Ascending aorta (tissue), 2 donors: ENCODE data around the gene KRR1. TPM values are rescaled to one million over a fixed set of nuclear protein-coding genes. Genes with fewer than 3 reads are reported as not detected.

Experiments
- DNase-seq, 2 donors: peaks; one replicate each; pipeline ENCODE4 v3.0.0-alpha.2; 2019; ENCODE audit warnings: low spot score in 2 of 2
- H3K27ac ChIP-seq, 2 donors: fragments of 200-600 bp; sonication (generic); one replicate each; pipeline ENCODE4 v1.5.1; 2016 to 2017; ENCODE audit warnings: mild to moderate bottlenecking in 1 of 2
- H3K27me3 ChIP-seq: fragments of 200-600 bp; sonication (generic); one replicate; pipeline ENCODE4 v1.5.1; 2017
- H3K36me3 ChIP-seq, 2 donors: fragments of 200-600 bp; sonication (generic); one replicate each; pipeline ENCODE4 v1.5.1; 2016
- H3K4me1 ChIP-seq, 2 donors: fragments of 200-600 bp; sonication (generic); one replicate each; pipeline ENCODE4 v1.5.1; 2016 to 2017; ENCODE audit warnings: mild to moderate bottlenecking in 1 of 2
- H3K4me3 ChIP-seq, 2 donors: fragments of 200-600 bp; sonication (generic); one replicate each; pipeline ENCODE4 v1.5.1; 2016 to 2017; ENCODE audit warnings: mild to moderate bottlenecking in 1 of 2
- H3K9me3 ChIP-seq, 2 donors: fragments of 200-600 bp; sonication (generic); one replicate each; pipeline ENCODE4 v1.5.1; 2016
- CTCF ChIP-seq, 3 experiments: fragments of 200-600 bp in 2 of 3; fragments of 450-650 bp in 1 of 3; sonication (generic) in 2 of 3; IDR thresholded peaks; one replicate each; pipeline ENCODE4 v1.5.1; 2016 to 2019; ENCODE audit warnings: antibody characterized with exemption in 3 of 3, mild to moderate bottlenecking in 1 of 3, moderate library complexity in 1 of 3
- intact Hi-C: fragments of 100-400 bp; cut with DNase I; formaldehyde crosslinking; loops from one replicate; pipeline ENCODE4 v1.15.1; 2023
- total RNA-seq: library from RNA; depleted of rRNA; stranded (reverse); fragments of >200 nt; gene quantifications from one replicate; pipeline ENCODE4 v1.1.0, GENCODE V29; 2016

Gene KRR1
- total RNA-seq, 1 donor from 2014 or later = 23.9 TPM

GRCh38 chr12:75477137-75477536 lies 34.3 kb downstream of the KRR1 start:
- intact Hi-C loops = no loop called here
- no peak for TF ChIP-seq CTCF (IDR thresholded peaks at IDR 0.05)
- H3K4me3 ChIP-seq = no peak overlapping the region
- H3K27me3 ChIP-seq = no peaks in the 10 kb centered on the region
- no peak overlapping the region for H3K27ac ChIP-seq
- no peaks in the 10 kb centered on the region for H3K9me3 ChIP-seq
- H3K36me3 ChIP-seq = no peaks in the 10 kb centered on the region
- peaks cover 0 to 5% of the 10 kb centered on the region in 2 donors for H3K4me1 ChIP-seq
- DNase-seq = no peak

- Histone ChIP-seq H3K4me3 (no peak overlapping the region), H3K9me3 (no peaks in the 10 kb centered on the region), H3K27me3 (no peaks in the 10 kb centered on the region), H3K4me1 (peaks cover 0 to 5% of the 10 kb centered on the region in 2 donors), H3K27ac (no peak overlapping the region), H3K36me3 (no peaks in the 10 kb centered on the region)
- no peak for DNase-seq
- intact Hi-C loops = no loop called here
- TF ChIP-seq CTCF (IDR thresholded peaks at IDR 0.05) = no peak
These were observed 35.3 kb downstream of the KRR1 start for GRCh38 chr12:75476071-75476470.

- H3K4me1 ChIP-seq = no peaks in the 10 kb centered on the region
- H3K9me3 ChIP-seq = no peaks in the 10 kb centered on the region
- no peaks in the 10 kb centered on the region for H3K27me3 ChIP-seq
- intact Hi-C loops = no loop called here
- no peak overlapping the region for H3K27ac ChIP-seq
- no peak overlapping the region for H3K4me3 ChIP-seq
- no peaks in the 10 kb centered on the region for H3K36me3 ChIP-seq
- no peak for DNase-seq
- TF ChIP-seq CTCF (IDR thresholded peaks at IDR 0.05) = no peak
These were observed 37.3 kb downstream of the KRR1 start for GRCh38 chr12:75474116-75474515.

- no peaks in the 10 kb centered on the region for H3K27me3 ChIP-seq
- no peak for TF ChIP-seq CTCF (IDR thresholded peaks at IDR 0.05)
- no peaks in the 10 kb centered on the region for H3K4me1 ChIP-seq
- H3K27ac ChIP-seq = no peak overlapping the region
- no peak for DNase-seq
- no peaks in the 10 kb centered on the region for H3K9me3 ChIP-seq
- H3K4me3 ChIP-seq = no peak overlapping the region
- intact Hi-C loops = no loop called here
- H3K36me3 ChIP-seq = no peaks in the 10 kb centered on the region
These were observed 39.2 kb downstream of the KRR1 start for GRCh38 chr12:75471902-75472890.

GRCh38 chr12:75460204-75460603 lies 51.2 kb downstream of the KRR1 start:
- no peak for DNase-seq
- H3K4me3 ChIP-seq = no peak overlapping the region
- no peaks in the 10 kb centered on the region for H3K4me1 ChIP-seq
- intact Hi-C loops = no loop called here
- no peak overlapping the region for H3K27ac ChIP-seq
- H3K27me3 ChIP-seq = no peaks in the 10 kb centered on the region
- H3K9me3 ChIP-seq = peaks cover 0 to 16% of the 10 kb centered on the region in 2 donors
- no peak for TF ChIP-seq CTCF (IDR thresholded peaks at IDR 0.05)
- H3K36me3 ChIP-seq = no peaks in the 10 kb centered on the region
